ENCODE data around the gene ZFR. TPM values are rescaled to one million over a fixed set of nuclear protein-coding genes. Genes with fewer than 3 reads are reported as not detected.

The ZFR gene
- total RNA-seq, 8 experiments from 2014 or later, result 72.5 to 116 (median 88.7) TPM

DNA sequence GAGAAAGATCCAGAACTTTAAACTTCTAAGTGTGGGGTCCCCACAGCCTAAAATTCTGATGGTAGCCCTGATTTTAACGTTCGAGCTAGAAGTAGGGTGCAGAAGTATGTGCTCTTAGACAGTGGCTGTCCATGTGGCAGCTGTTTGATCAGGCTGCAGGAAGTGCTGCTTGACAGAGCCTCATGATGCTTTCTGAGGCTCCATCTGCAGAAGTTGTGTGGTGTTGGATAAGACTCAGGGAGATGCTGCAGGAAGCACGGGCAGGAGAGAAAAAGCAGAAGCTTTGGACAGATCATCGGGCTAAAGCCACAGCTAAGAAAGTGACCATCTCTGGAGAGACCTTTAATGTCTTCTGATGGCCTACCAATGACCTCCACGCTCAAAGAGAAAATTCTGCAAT is 139.9 kb downstream of the ZFR start:
- 50 to 100% (median 80%) methylated on average over 1 to 5 of the region's 5 CpGs; no CpG with 5 or more reads in 2 of the 10 experiments for WGBS, 10 experiments
- Histone ChIP-seq H3K27ac (no peak overlapping the region), H3K4me3 (no peak overlapping the region), H3K4me1 (replicated peaks in 1 of 2) (no peaks in the 10 kb centered on the region)
- no peak for ATAC-seq (replicated peaks in 6 of 8)
- in situ Hi-C loops (cut with MboI; ENCODE audit: low pct_unique_long_range_greater_than_20kb in 2 of 9, low sequenced_read_pairs in 9 of 9, unreplicated experiment in 9 of 9), result no loop called here

Other genes starting within 250 kb of the ZFR start
- 10 to 100 TPM in 7 of 8 experiments, 1 to 10 TPM in 1; 6.3 to 22.1 (median 13.2) TPM for gene MTMR12, start 131.8 kb downstream of the ZFR start, total RNA-seq
- 100 to 1,000 TPM; 123 to 587 (median 214) TPM for gene SUB1, start 140.8 kb upstream of the ZFR start, total RNA-seq